Measurements from ENCODE around the gene THSD4. TPM values are rescaled to one million over a fixed set of nuclear protein-coding genes. Genes with fewer than 3 reads are reported as not detected.
"Not testable (repeated sequence)": the region's sequence is repeated elsewhere in the genome, so short reads cannot be mapped to it uniquely, and the experiment has no call there.

Gene THSD4
- total and polyA plus RNA-seq, 7 donors = 1.4 to 7.8 (median 2.2) TPM

GRCh38 chr15:71160976-71161375, 45.7 kb downstream of the THSD4 start:
- no peaks in the 10 kb centered on the region for H3K36me3 ChIP-seq
- H3K27me3 ChIP-seq = no peaks in the 10 kb centered on the region
- TF ChIP-seq POLR2A (IDR thresholded peaks at IDR 0.05) = no peak
- TF ChIP-seq POLR2AphosphoS5 (IDR thresholded peaks at IDR 0.05) = no peak
- TF ChIP-seq CTCF (IDR thresholded peaks at IDR 0.05) = no peak
- TF ChIP-seq EP300 (IDR thresholded peaks at IDR 0.05) = no peak
- intact Hi-C loops (cut with DNase I) = no loop called here
- WGBS, 2 donors = 89 to 96% methylated on average over 1 of the region's 1 CpG
- H3K9me3 ChIP-seq = peaks cover 0 to 2% (median 0%) of the 10 kb centered on the region in 4 donors
- H3K4me3 ChIP-seq = no peak overlapping the region
- DNase-seq = no peak
- H3K27ac ChIP-seq = no peak overlapping the region
- no peaks in the 10 kb centered on the region for H3K4me1 ChIP-seq

GRCh38 chr15:71162309-71162708, 47.0 kb downstream of the THSD4 start:
- no peak overlapping the region for H3K27ac ChIP-seq
- WGBS, 2 donors = 92 to 93% methylated on average over 2 of the region's 2 CpGs
- no peak for TF ChIP-seq POLR2A (IDR thresholded peaks at IDR 0.05)
- intact Hi-C loops (cut with DNase I) = no loop called here
- DNase-seq = no peak
- no peaks in the 10 kb centered on the region for H3K4me1 ChIP-seq
- no peaks in the 10 kb centered on the region for H3K27me3 ChIP-seq
- no peaks in the 10 kb centered on the region for H3K36me3 ChIP-seq
- peaks cover 0 to 2% (median 0%) of the 10 kb centered on the region in 4 donors for H3K9me3 ChIP-seq
- H3K4me3 ChIP-seq = no peak overlapping the region

- H3K4me1 ChIP-seq; DNase-seq; H3K27ac ChIP-seq; H3K27me3 ChIP-seq; H3K4me3 ChIP-seq; H3K9me3 ChIP-seq; H3K36me3 ChIP-seq; intact Hi-C loops (cut with DNase I): not testable (repeated sequence)
- WGBS, 2 donors = 95 to 97% methylated on average over 2 of the region's 5 CpGs
Measured at GRCh38 chr15:71164606-71165005, 49.3 kb downstream of the THSD4 start.

GRCh38 chr15:71167445-71168165, 52.3 kb downstream of the THSD4 start:
- intact Hi-C loops (cut with DNase I) = no loop called here
- H3K9me3 ChIP-seq = peaks cover 0 to 4% (median under 1%) of the 10 kb centered on the region in 4 donors
- H3K27ac ChIP-seq = no peak overlapping the region
- no peaks in the 10 kb centered on the region for H3K27me3 ChIP-seq
- H3K36me3 ChIP-seq = no peaks in the 10 kb centered on the region
- no peak overlapping the region for H3K4me3 ChIP-seq
- TF ChIP-seq CTCF (IDR thresholded peaks at IDR 0.05) (no peak), EP300 (IDR thresholded peaks at IDR 0.05) (no peak), POLR2A (IDR thresholded peaks at IDR 0.05) (no peak), POLR2AphosphoS5 (IDR thresholded peaks at IDR 0.05) (no peak)
- DNase-seq = no peak
- WGBS, 2 donors = 75 to 83% methylated on average over 3 of the region's 3 CpGs
- H3K4me1 ChIP-seq = no peaks in the 10 kb centered on the region

GRCh38 chr15:71168166-71168834, 53.0 kb downstream of the THSD4 start:
- TF ChIP-seq CTCF (IDR thresholded peaks at IDR 0.05) (no peak), POLR2AphosphoS5 (IDR thresholded peaks at IDR 0.05) (no peak), EP300 (IDR thresholded peaks at IDR 0.05) (no peak), POLR2A (IDR thresholded peaks at IDR 0.05) (no peak)
- intact Hi-C loops (cut with DNase I) = no loop called here
- no peaks in the 10 kb centered on the region for H3K36me3 ChIP-seq
- peaks cover 0 to 4% (median under 1%) of the 10 kb centered on the region in 4 donors for H3K9me3 ChIP-seq
- no peak overlapping the region for H3K4me3 ChIP-seq
- no peaks in the 10 kb centered on the region for H3K27me3 ChIP-seq
- 39 to 85% methylated on average over 5 of the region's 5 CpGs for WGBS, 2 donors
- DNase-seq = no peak
- H3K27ac ChIP-seq = no peak overlapping the region
- no peaks in the 10 kb centered on the region for H3K4me1 ChIP-seq

All from sigmoid colon (tissue), 7 donors.